Activated CD4-positive, alpha-beta T cell treated with anti-CD3 and anti-CD28 coated beads for 1 hour (primary cell): ENCODE data around the gene TLDC2.
"Not testable (repeated sequence)": the region's sequence is repeated elsewhere in the genome, so short reads cannot be mapped to it uniquely, and the experiment has no call there.

ENCODE experiments used
- DNase-seq: peaks from one replicate; pipeline ENCODE4 v3.0.0-alpha.2; 2020

The TLDC2 gene

DNA sequence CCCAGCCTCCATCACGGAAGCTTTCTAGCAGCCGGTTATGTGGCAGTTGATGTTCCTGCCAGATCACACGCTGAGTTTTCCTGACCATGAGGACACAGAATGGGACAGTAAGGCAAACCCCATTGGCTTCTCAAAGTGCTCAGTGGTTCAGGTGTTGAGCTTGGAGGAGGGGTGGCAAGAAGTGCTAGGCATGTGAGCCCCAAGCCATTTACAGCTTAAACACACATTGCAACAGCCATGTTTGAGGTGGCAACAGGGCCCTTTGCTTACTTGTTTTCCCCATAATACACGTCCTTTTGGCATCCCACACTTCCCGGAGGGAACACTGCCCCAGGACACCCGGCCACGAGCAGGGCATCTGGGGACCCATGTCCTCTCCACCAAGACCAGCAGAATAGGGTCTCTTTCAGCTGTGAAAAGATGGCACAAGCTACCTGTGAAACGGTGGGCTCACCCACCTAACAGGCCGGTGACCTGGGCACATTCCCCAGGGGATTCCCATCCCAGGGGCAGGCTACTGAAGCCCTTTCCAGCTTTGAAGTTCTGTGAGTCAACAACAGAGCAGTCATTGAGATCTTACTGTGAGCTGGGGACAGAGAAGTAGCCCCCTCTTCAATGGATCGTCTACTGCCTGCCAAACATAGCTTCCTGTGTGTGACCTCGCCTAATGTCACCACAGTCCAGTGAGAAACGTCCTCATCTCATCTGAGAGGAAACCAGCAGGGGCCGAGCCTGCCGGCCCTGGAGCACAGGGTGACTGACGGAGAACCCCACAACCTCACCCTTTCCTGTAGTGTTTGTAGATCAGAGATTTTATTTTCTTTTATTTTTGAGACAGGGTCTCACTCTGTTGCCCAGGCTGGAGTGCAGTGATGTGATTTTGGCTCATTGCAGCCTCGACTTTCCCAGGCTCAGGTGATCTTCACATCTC, 4.0 kb upstream of the TLDC2 start:
- no peak for DNase-seq

DNA sequence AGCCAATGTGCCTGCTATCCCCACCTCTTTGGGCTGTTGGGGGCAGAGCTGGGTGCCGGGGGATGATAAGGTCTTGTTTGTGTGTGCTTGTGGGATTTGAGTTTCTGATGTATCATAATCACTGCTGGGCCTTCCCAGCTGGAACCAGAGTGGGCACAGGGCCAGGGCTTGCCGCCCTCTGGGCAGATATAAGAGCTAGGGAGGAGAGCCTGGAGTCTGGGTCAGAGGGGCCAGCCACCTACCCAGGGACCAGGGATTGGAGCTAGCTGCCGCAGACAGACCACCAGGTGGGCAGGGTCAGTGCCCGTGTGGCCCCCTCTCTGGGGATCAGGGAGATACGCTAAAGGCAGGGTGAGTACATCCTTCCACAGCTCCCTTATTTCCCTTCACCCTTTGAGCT, 3.1 kb upstream of the TLDC2 start:
- DNase-seq = no peak

DNA sequence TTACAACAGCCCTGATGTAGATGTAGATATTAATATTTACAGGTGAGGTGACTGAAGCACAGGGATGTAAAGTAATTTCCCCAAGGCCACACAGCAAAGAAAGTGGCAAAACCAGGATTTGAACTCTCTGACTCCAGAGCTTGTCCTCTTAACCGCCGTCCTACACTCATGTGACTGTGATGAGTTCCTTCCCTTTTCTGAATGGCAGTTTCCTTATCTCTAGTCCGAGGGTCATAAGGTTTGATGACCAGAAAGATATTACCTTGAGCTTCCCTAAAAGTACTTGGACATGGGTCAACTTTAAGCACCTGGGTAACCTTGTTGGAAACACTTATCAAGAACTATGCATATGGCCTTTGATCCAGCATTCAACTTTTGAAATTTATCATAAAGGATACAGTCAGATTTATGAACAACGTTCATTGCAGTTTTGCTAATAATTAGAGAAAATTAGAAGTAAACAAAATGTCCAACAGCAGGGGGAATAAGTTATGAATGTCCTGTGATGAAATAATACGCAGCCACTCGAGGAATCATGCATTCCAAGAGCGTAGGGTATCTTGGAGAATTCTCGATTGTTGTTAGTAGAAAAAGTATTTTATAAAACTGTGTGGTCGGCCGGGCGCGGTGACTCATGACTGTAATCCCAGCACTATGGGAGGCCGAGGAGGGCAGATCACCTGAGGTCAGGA, 2.3 kb upstream of the TLDC2 start:
- no peak for DNase-seq

DNA sequence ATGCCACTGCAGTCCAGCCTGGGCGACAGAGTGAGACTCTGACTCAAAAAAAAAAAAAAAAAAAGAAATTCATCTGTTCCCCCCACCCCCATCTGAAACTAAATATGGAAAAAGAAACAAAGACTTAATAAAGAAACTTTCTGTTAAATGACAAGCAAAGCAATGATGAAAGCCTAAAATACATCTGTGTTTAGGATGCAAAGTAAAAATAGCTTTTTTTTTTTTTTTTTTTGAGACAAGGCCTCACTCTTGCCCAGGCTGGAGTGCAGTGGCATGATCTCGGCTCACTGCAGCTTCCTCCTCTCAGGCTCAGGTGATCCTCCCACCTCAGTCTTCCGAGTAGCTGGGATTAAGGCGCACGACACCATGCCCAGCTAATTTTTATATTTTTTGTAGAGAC, 845 bp upstream of the TLDC2 start:
- DNase-seq = not testable (repeated sequence)

DNA sequence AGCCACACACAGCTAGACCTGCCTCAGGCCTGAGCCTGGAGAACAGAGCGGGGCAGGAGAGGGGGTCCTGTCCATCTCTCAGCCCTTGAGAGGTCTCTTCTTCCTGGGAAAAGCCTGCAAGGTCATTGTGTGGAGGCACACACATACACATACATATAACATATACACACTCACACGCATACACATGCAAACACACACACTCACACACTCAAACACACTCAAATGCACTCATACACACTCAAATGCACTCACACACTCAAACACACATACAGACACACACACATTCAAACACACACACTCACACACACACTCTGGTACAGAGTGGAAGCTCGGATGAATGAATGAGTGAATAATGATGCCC, 515 bp downstream of the TLDC2 start:
- no peak for DNase-seq

DNA sequence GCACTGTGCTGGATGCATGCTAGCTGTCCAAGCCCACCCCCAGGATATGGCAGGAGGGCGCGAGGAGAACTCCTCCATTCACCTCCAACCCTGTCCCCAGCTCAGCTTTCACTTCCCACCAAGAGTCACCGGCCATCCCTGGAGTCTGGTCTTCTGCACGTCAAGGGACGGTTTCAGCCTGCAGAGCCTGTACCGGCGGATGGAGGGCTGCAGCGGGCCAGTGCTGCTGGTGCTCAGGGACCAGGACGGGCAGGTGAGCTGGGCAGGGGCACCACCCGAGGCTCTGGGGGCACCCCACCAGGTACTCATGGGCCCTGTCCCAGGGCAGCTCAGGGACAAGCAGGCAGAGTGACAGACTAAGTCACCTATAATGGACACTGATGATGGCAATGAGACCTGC, 3.0 kb downstream of the TLDC2 start:
- DNase-seq = no peak

DNA sequence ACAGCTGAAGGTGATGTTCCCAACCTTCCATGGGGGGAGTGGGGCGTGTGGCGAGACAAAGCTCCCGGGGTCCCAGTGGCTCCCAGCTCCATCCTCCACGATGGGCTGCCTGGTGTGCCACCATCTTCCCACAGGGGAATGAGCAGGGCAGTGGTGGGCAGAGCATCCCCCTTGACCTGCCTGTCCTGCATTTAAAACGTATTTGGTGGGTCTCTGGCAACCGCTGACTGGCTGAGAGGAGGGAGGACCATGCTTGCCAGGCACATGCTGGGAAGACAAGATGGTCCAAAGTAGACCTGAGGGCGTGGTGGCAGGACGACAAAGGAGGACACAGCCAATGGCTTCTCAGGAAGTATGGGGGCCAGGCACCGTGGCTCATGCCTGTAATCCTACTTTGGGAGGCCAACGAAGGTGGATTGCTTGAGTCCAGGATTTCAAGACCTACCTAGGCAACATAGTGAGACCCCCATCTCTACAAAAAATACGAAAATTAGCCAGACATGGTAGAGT, 4.9 kb downstream of the TLDC2 start:
- DNase-seq = no peak

DNA sequence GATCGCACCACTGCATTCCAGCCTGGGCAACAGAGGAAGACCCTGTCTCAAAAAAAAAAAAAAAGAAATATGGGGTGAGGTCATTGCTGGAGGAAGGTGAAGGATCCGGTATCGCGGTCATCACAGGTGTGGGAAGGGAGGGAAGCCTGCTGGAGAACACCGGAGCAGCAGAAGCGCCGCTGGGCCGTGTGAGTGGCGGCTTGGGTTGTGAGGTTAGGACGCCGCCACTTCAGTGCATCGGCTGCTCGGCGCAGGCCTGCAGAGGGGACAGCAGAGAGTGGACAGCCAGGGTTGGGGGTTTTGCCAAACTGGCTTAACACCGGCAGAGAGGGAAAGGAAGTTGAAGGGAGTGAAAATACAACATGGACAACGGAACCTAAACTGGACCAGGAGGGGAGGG, 5.4 kb downstream of the TLDC2 start:
- DNase-seq = no peak

DNA sequence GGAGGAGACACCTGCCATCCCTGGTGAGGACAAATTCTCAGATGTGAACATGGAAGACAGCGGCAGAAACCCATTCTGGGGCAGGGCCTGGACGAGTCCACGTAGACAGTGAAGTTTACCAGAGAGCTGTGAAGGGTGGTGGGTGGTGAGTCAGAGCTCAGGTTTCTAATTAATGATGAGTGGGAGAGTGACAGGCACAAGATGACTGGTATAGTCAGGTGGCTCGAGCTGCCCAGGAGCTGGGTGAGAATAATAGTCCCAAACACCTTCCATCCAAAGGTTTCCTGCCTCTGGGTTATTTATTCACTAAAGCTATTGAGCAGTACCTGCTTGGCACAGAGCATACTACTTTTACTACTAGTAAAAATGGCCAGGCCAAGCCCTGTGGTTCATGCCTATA, 6.0 kb downstream of the TLDC2 start:
- DNase-seq = no peak

DNA sequence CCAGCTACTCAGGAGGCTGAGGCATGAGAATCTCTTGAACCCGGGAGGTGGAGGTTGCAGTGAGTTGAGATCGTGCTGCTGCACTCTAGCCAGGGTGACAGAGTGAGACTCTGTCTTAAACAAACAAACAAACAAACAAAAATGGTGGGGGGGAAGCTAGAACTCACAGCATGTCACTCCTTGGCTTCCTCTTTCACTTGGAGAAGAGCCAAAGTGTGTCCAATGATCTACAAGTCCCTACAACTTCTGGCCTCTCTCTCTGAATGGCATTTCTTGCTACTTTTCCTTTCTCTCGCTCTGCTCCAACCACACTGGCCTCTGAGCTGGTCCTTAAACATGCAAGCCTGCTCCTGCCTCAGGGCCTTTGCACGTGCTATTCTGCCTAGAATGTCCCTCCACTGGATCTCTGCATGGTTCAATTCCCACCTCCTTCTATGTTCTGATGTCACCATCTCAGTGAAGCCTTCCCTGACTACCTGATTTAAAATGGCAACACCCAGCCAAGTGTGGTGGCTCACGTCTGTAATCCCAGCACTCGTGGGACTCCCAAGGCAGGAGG, 8.1 kb downstream of the TLDC2 start:
- DNase-seq = no peak

DNA sequence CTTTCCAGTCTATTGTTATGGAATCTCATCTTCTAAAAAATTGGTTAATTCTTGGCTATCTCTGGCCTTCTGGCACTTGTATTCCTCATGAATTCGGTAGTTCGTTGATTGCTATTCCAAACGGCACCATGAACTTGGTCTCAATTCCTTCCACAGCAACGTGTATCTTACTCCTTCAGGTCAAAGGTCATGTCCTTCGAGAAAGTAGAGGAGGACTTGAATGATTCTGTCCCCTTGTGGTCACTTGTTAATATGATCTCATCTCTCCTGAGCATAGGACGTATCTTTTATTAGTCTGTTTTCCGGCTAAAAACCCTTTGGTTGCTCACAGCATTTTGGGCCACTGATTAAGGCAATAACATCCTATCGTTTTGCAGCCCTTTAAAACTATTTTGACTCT, 9.4 kb downstream of the TLDC2 start:
- no peak for DNase-seq

DNA sequence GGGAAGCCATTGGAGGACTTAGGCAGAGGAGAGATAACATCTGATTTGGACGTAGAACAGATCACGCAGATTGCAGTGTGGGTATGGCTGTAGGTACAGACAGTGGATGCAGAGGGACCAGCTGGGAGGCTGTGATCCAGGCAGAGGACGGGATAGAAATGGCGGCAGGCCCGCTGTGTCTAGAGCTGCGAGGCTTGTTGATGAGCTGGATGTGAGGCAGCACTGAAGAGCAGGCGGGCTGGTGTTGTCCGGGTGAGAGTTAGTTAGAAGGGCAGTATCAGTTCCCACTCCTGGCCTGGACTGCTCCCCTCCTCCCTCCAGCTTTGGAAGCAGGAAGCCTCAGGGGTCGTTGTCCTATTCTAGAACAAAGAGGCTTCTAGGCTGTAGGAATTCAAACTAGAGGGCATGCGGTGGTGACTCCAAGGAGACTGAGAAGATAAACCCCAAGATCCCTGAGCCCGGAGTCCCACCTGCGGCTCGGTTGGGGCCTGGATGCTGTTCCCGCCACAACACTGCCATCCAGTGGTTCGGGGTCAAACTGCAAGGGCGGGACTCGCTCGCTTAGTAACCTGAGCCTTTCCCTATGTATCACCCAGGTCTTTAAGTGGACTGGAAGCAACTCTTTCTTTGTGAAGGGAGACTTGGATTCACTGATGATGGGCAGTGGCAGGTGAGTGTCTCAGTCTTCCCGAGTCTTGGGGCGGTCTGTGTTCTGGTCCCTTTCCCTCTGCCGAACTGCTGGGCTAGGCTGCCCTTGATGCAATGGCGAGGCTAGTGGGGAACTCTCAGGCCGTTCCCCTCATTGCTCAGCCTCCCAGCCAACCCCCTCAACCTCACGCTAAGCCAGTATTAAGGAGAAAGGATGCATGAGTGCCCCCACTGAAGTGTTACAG, 11.2 kb downstream of the TLDC2 start:
- peak; percentile 65 for DNase-seq

DNA sequence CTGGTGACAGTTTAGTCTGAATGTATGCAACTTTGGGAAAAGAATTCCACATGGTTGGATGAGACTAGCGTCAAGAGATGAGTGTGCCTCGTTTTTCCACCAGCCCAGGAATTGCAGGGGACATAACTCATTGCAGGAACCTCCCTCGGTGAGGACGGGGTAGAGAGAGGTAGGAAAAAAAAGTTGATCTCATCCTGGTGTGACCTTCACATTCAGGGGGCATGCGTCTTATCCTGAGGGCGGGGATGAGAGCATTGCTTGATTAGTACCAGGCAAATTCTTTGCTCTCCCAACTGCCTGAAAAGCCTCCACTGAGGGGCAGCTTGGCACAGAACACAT, 11.8 kb downstream of the TLDC2 start:
- DNase-seq = no peak

DNA sequence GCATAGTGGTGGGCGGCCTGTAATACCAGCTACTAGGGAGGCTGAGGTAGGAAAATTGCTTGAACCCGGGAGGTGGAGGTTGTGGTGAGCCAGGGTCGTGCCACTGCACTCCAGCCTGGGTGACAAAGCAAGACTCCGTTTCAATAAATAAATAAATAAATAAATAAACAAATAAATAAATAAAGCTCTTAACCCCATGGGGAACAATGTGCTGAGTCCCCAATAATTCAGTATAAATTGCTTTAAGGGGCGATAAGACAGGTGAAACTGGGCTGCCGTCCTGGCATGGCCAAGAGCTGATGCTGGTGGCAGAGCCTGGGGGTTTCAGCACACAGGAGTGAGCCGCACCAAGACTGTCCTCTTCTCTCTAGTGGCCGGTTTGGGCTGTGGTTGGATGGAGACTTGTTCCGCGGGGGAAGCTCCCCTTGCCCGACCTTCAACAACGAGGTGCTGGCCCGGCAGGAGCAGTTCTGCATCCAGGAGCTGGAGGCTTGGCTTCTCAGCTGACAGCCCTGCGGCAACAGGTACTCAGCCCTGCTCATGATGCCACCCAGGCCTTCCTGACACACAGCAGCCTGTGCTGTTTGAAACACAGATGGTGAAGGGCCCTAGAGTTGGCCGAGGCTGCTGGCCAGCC, 13.1 kb downstream of the TLDC2 start:
- DNase-seq = no peak

DNA sequence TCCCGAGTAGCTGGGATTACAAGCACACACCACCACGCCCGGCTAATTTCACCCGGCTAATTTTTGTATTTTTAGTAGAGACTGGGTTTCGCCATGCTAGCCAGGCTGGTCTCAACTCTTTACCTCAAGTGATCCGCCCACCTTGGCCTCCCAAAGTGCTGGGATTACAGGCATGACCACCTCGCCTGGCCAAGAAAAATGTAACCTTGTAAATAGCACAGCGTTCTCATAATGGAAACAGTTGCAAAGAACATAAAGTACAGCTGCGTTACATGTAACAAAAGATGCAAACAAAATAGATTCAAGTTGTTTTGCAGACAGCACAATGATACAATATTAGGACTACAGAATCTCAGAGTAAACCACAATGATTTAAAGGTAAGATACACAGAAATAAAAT, 14.6 kb downstream of the TLDC2 start:
- DNase-seq = no peak

DNA sequence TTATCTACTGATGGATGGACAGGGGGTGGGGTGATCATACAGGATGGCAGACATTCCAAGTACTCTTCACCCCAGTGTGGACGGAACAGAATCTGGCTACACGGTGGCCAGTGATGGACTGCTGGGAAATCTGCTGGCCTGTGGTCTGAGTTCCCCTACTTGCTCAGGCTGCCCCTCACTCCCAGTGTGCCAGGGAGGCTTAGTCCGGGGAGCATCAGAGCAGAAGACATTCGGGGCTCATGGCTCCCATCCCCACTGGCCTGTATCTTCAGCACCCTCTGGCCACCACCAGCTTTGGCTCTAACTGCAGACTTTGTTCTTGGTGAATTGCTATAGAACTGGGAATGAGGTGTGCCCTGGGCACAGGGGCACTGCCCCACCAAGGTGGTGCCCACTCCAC, 15.3 kb downstream of the TLDC2 start:
- DNase-seq = no peak

DNA sequence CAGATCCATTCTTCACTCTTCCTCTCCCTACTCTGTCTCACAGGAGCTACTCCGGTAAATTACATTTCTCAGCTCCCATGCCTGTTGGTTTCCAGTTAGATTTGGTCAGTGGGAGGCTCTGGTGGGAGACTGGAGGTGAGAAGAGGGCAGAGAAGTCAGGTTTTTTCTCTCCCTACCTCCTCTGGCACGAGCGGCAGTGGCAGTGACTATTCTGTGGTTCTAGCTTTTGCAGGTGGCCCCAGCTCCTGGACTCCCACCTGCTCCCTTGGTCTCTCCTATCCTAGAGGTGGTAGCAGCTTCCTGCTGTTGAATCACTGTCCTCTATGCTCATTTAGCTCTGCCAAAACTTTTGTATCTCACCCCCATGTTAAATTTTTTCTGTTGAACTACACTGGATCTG, 17.9 kb downstream of the TLDC2 start:
- DNase-seq = no peak

DNA sequence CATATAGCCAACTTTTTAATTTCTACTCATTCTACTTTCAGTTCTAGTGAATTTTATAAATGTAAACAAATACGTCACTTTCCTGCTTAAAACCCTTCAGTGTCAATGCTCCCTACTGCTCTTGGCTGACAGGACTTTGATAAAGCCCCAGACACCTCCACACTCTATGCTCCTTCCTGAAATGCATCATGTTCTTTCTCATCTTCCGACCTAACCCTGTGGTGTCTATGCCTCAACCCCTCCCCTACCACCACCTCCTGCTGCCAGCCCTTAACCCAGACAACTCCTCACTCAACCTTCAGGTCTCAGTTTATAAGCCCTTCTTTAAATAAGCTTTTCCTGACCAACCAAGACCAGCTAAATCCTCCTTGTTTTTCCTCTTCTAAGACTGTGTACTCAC, 19.1 kb downstream of the TLDC2 start:
- no peak for DNase-seq

DNA sequence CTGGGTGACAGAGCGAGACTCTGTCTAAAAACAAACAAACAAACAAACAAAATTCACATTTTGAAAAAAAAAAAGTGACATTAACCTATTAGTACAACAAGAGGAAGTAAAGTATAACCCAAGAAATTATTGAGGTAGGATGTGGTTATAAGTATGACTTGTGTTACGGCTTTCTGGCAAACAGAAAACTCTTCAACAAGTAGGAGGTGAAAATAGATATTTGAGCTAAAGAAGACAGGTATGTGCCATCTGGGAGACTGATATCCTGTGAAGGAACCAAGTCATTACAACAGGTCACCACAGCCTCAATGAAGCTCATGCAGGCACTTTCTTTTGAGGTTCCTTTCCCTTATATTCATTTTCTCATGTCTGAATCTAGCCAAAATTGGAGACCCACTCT, 28.8 kb downstream of the TLDC2 start:
- DNase-seq = no peak

DNA sequence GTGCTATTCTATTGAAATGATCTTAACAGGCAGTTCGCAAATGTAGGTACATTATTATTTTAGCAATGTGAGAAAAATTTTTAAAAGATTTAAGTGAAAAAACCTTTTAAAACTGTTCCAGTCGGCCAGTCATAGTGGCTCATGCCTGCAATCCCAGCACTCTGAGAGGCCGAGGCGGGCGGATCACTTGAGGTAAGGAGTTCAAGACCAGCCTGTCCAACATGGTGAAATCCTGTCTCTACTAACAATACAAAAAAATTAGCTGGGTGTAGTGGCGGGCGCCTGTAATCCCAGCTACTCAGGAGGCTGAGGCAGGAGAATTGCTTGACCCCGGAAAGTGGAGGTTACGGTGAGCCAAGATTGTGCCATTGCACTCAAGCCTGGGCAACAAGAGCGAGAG, 29.6 kb downstream of the TLDC2 start:
- DNase-seq = not testable (repeated sequence)

DNA sequence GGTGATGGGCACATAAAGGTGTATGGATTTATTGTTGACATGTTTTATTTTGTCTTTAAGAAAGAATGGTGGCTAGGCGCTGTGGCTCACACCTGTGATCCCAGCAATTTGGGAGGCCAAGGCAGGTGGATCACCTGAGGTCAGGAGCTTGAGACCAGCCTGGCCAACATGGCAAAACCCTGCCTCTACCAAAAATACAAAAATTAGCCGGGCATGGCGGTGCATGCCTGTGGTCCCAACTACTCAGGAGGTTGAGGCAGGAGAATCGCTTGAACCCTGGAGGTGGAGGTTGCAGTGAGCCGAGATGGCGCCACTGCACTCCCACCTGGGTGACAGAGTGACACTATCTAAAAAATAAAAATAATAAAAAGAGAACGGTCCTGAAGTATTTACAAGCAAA, 30.1 kb downstream of the TLDC2 start:
- DNase-seq = not testable (repeated sequence)

DNA sequence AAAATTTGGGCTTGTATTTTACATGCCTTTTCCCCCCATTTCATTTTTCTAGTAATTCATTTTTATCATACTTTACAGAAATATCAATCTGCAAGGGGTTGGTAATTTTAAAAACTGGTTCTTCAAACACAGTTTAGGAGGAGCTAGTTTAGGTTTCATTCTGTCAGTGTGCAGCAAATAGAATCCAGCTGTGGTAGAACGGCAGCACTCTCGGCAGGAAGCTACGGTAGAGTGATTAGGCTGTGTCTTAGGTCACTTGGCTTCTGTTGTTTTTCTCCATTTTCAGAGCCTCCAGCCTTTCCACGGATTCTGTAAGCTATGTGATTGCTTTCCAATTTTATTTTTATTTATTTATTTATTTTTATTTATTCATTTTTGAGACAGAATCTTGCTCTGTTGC, 32.7 kb downstream of the TLDC2 start:
- DNase-seq = no peak

DNA sequence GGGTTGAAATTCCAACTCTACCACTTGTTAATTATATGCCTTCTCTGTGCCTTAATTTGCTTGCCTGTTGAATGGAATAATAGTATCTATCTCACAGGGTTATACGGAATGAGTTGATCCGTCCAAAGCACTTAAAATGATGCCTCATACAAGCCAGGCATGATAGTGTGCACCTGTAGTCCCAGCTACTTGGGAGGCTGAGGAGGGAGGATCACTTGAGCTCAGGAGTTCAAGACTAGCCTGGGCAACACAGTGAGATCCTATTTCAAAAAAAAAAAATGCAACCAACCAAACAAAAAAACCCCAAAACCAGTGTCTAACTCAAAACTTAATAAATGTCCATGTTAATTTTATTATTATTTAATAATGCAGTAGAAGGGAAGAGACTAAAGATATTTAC, 40.3 kb downstream of the TLDC2 start:
- no peak for DNase-seq
